ENCODE measurements around the gene ATL1. TPM values are rescaled to one million over a fixed set of nuclear protein-coding genes. Genes with fewer than 3 reads are reported as not detected.

Gene ATL1
- total and polyA plus RNA-seq, 2 of the 8 experiments (the other 6 are each of a cell fraction or from before 2014, with no cell fraction given), result 4.0 to 5.9 TPM

- TF ChIP-seq RXRA (IDR thresholded peaks at IDR 0.05; ENCODE audit: insufficient read depth, low read depth, low read length) (no peak), POU5F1 (IDR thresholded peaks at IDR 0.05; ENCODE audit: low read depth, low read length) (no peak), HDAC2 (IDR thresholded peaks at IDR 0.05; ENCODE audit: borderline replicate concordance in 1 of 2, low read depth in 2 of 2, low read length in 2 of 2) (no peak), KDM4A (IDR thresholded peaks at IDR 0.05; ENCODE audit: low read depth, low read length, severe bottlenecking) (peak; percentile 76), POLR2AphosphoS5 (IDR thresholded peaks at IDR 0.05; ENCODE audit: low read depth, low read length) (peak; percentile 21; the same call in 1 of the 2 replicates), MAFK (IDR thresholded peaks at IDR 0.05; ENCODE audit: low read depth, low read length) (no peak), TAF7 (optimal IDR thresholded peaks at IDR 0.05; ENCODE audit: borderline replicate concordance, low read depth, low read length) (no peak), CTBP2 (IDR thresholded peaks at IDR 0.05; ENCODE audit: borderline replicate concordance, insufficient read depth, insufficient read length, low read length) (peak; percentile 16), HDAC6 (IDR thresholded peaks at IDR 0.05; ENCODE audit: low read depth, low read length) (no peak), PHF8 (conservative IDR thresholded peaks at IDR 0.05; ENCODE audit: low read depth, low read length) (peak; percentile 80), BCL11A (IDR thresholded peaks at IDR 0.05; ENCODE audit: low read depth in 2 of 2, low read length in 2 of 2) (no peak), BACH1 (IDR thresholded peaks at IDR 0.05; ENCODE audit: low read length) (no peak), E2F6 (IDR thresholded peaks at IDR 0.05) (peak; percentile 71), YY1 (IDR thresholded peaks at IDR 0.05; ENCODE audit: low read depth, low read length) (peak; percentile 43; the same call in 1 of the 2 replicates), USF2 (IDR thresholded peaks at IDR 0.05; ENCODE audit: low read length) (no peak)
Observed at GRCh38 chr14:50531595-50532501, 28.1 kb upstream of the ATL1 start (continued).

Measured in H1 (cell line).